Measurements from ENCODE around the gene FNIP1.
"Not testable (repeated sequence)": the region's sequence is repeated elsewhere in the genome, so short reads cannot be mapped to it uniquely, and the experiment has no call there.

Gene FNIP1

GRCh38 chr5:131754363-131754762, 42.5 kb downstream of the FNIP1 start:
- DNase-seq (ENCODE audit: low read depth in 2 of 3, low spot score in 1 of 3): no peak

- DNase-seq (ENCODE audit: low read depth in 2 of 3, low spot score in 1 of 3): no peak
Observed at GRCh38 chr5:131751506-131751905, 45.3 kb downstream of the FNIP1 start.

- DNase-seq (ENCODE audit: low read depth in 2 of 3, low spot score in 1 of 3): no peak
Observed at GRCh38 chr5:131749723-131750470, 46.9 kb downstream of the FNIP1 start.

GRCh38 chr5:131749138-131749537, 47.7 kb downstream of the FNIP1 start:
- DNase-seq (ENCODE audit: low read depth in 2 of 3, low spot score in 1 of 3): no peak

- no peak for DNase-seq (ENCODE audit: low read depth in 2 of 3, low spot score in 1 of 3)
Observed at GRCh38 chr5:131747180-131748105, 49.4 kb downstream of the FNIP1 start.

- DNase-seq (ENCODE audit: low read depth in 2 of 3, low spot score in 1 of 3): no peak
Observed at GRCh38 chr5:131746423-131746822, 50.4 kb downstream of the FNIP1 start.

- no peak for DNase-seq (ENCODE audit: low read depth in 2 of 3, low spot score in 1 of 3)
Observed at GRCh38 chr5:131745703-131746102, 51.1 kb downstream of the FNIP1 start.

- DNase-seq (ENCODE audit: low read depth in 2 of 3, low spot score in 1 of 3): no peak
Observed at GRCh38 chr5:131745155-131745554, 51.7 kb downstream of the FNIP1 start.

- DNase-seq (ENCODE audit: low read depth in 2 of 3, low spot score in 1 of 3): no peak
Observed at GRCh38 chr5:131740477-131740876, 56.3 kb downstream of the FNIP1 start.

GRCh38 chr5:131735393-131735792, 61.4 kb downstream of the FNIP1 start:
- no peak for DNase-seq (ENCODE audit: low read depth in 2 of 3, low spot score in 1 of 3)

GRCh38 chr5:131734939-131735338, 61.9 kb downstream of the FNIP1 start:
- not testable (repeated sequence) for DNase-seq (ENCODE audit: low read depth in 2 of 3, low spot score in 1 of 3)

- DNase-seq (ENCODE audit: low read depth in 2 of 3, low spot score in 1 of 3): not testable (repeated sequence)
Observed at GRCh38 chr5:131729292-131729691, 67.5 kb downstream of the FNIP1 start.

GRCh38 chr5:131724089-131724488, 72.7 kb downstream of the FNIP1 start:
- DNase-seq (ENCODE audit: low read depth in 2 of 3, low spot score in 1 of 3): not testable (repeated sequence)

GRCh38 chr5:131720714-131721113, 76.1 kb downstream of the FNIP1 start:
- no peak for DNase-seq (ENCODE audit: low read depth in 2 of 3, low spot score in 1 of 3)

GRCh38 chr5:131719564-131719963, 77.3 kb downstream of the FNIP1 start:
- no peak for DNase-seq (ENCODE audit: low read depth in 2 of 3, low spot score in 1 of 3)

GRCh38 chr5:131718487-131719014, 78.3 kb downstream of the FNIP1 start:
- no peak for DNase-seq (ENCODE audit: low read depth in 2 of 3, low spot score in 1 of 3)

- DNase-seq (ENCODE audit: low read depth in 2 of 3, low spot score in 1 of 3): not testable (repeated sequence)
Observed at GRCh38 chr5:131717164-131717563, 79.7 kb downstream of the FNIP1 start.

GRCh38 chr5:131716650-131717049, 80.2 kb downstream of the FNIP1 start:
- no peak for DNase-seq (ENCODE audit: low read depth in 2 of 3, low spot score in 1 of 3)

- DNase-seq (ENCODE audit: low read depth in 2 of 3, low spot score in 1 of 3): no peak
Observed at GRCh38 chr5:131710391-131710790, 86.4 kb downstream of the FNIP1 start.

- no peak for DNase-seq (ENCODE audit: low read depth in 2 of 3, low spot score in 1 of 3)
Observed at GRCh38 chr5:131709043-131709442, 87.8 kb downstream of the FNIP1 start.

- no peak for DNase-seq (ENCODE audit: low read depth in 2 of 3, low spot score in 1 of 3)
Observed at GRCh38 chr5:131706281-131706680, 90.5 kb downstream of the FNIP1 start.

GRCh38 chr5:131694926-131695325, 101.9 kb downstream of the FNIP1 start:
- no peak for DNase-seq (ENCODE audit: low read depth in 2 of 3, low spot score in 1 of 3)
